ENCODE data around the gene KLF7. TPM values are rescaled to one million over a fixed set of nuclear protein-coding genes. Genes with fewer than 3 reads are reported as not detected.

KLF7 gene
- total and polyA plus RNA-seq, 2 donors (not counting 1 experiment from before 2014, with no cell fraction given) = 12.9 to 21.0 TPM

DNA sequence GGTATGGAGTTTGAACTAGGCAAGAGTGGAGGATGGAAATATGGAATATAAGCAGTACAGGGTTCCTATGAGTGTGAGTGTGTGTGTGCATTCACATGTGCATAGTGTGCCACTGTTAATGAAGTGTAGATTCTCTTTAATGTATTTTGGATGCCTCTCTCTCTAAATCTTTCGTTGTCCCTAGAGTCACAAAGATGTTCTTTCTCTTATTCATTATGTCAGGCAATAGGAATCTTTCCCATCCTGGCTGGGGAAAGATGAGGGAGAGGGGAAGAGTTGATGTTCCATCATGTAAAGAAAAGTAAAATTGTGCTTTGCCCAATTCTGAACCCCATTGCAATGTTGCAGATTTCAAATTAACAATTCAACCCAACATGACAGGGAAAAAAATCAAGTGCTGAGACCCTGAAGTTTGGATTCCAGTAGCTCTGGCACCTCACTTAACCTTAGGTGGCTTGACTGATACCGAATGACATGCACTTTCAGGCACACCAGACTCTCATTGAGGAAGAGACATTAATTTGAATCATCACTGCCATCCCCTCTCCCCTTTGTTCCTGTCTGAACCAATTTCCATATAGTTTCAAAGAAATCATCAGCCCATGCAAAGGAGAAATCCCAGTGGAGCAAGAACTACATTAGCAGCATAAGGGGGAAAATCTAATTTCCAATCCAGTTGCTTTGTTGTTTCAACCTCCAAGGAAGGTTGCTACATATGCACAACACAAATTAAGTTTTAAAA lies 28.0 kb downstream of the KLF7 start:
- Histone ChIP-seq H3K4me3 (replicated peaks in 1 of 4; ENCODE audit: control extremely low read depth in 1 of 4, insufficient read depth in 1 of 4, low read depth in 3 of 4, low read length in 4 of 4) (no peak overlapping the region), H3K27ac (ENCODE audit: insufficient read depth, low read length) (no peak overlapping the region), H3K4me2 (ENCODE audit: extremely low read depth, insufficient read depth, low read length) (no peak overlapping the region), H3K4me1 (ENCODE audit: control insufficient read depth, extremely low read depth, insufficient read depth, low read length) (peaks cover 19% of the 10 kb centered on the region), H3K27me3 (ENCODE audit: control insufficient read depth, insufficient read depth, low read length) (no peaks in the 10 kb centered on the region), H3K9ac (ENCODE audit: insufficient read depth, low read length) (no peak overlapping the region), H3K79me2 (ENCODE audit: control insufficient read depth, insufficient read depth, low read length) (peaks cover 85% of the 10 kb centered on the region), H2AFZ (ENCODE audit: low read length) (no peak overlapping the region), H3K9me3 (ENCODE audit: control insufficient read depth, insufficient read depth, low read depth, low read length) (no peaks in the 10 kb centered on the region), H3K36me3 (ENCODE audit: control insufficient read depth, insufficient read depth, low read length) (no peaks in the 10 kb centered on the region), H4K20me1 (ENCODE audit: control insufficient read depth, extremely low read depth, insufficient read depth, low read length) (no peaks in the 10 kb centered on the region)
- DNase-seq (ENCODE audit: low read depth in 2 of 2) = no peak
- TF ChIP-seq, protein P1, sequence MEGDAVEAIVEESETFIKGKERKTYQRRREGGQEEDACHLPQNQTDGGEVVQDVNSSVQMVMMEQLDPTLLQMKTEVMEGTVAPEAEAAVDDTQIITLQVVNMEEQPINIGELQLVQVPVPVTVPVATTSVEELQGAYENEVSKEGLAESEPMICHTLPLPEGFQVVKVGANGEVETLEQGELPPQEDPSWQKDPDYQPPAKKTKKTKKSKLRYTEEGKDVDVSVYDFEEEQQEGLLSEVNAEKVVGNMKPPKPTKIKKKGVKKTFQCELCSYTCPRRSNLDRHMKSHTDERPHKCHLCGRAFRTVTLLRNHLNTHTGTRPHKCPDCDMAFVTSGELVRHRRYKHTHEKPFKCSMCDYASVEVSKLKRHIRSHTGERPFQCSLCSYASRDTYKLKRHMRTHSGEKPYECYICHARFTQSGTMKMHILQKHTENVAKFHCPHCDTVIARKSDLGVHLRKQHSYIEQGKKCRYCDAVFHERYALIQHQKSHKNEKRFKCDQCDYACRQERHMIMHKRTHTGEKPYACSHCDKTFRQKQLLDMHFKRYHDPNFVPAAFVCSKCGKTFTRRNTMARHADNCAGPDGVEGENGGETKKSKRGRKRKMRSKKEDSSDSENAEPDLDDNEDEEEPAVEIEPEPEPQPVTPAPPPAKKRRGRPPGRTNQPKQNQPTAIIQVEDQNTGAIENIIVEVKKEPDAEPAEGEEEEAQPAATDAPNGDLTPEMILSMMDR (conservative IDR thresholded peaks at IDR 0.05 in 1 of 2, IDR thresholded peaks at IDR 0.05 in 1 of 2; ENCODE audit: low read depth in 1 of 2, low read length in 2 of 2) = no peak
- TF ChIP-seq EZH2 (IDR thresholded peaks at IDR 0.05; ENCODE audit: low read length, missing control alignments) = no peak

DNA sequence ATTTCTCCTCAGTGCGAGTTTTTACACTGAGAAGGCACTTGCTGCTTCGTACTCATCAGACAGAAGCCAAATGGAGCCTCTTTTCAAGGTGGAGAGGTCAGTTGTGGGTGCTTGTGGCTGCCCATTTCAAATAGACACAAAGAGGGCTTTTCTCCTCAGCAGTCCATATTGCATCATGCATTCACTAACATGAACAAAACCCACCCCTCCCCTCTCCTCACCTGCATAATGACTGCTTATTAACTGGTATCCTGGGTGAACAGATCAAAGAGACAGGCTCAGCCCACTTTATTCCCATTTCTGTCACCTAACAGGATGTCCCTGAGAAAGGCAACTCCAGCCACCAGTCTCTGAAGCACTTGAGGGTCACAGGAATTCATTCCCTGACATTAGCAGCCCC lies 28.9 kb downstream of the KLF7 start:
- Histone ChIP-seq H3K4me2 (ENCODE audit: extremely low read depth, insufficient read depth, low read length) (no peak overlapping the region), H3K79me2 (ENCODE audit: control insufficient read depth, insufficient read depth, low read length) (peaks cover 84% of the 10 kb centered on the region), H3K9me3 (ENCODE audit: control insufficient read depth, insufficient read depth, low read depth, low read length) (no peaks in the 10 kb centered on the region), H3K4me3 (replicated peaks in 1 of 4; ENCODE audit: control extremely low read depth in 1 of 4, insufficient read depth in 1 of 4, low read depth in 3 of 4, low read length in 4 of 4) (no peak overlapping the region), H4K20me1 (ENCODE audit: control insufficient read depth, extremely low read depth, insufficient read depth, low read length) (no peaks in the 10 kb centered on the region), H3K36me3 (ENCODE audit: control insufficient read depth, insufficient read depth, low read length) (no peaks in the 10 kb centered on the region), H3K27ac (ENCODE audit: insufficient read depth, low read length) (no peak overlapping the region), H3K4me1 (ENCODE audit: control insufficient read depth, extremely low read depth, insufficient read depth, low read length) (peaks cover 21% of the 10 kb centered on the region), H2AFZ (ENCODE audit: low read length) (no peak overlapping the region), H3K27me3 (ENCODE audit: control insufficient read depth, insufficient read depth, low read length) (no peaks in the 10 kb centered on the region), H3K9ac (ENCODE audit: insufficient read depth, low read length) (no peak overlapping the region)
- DNase-seq (ENCODE audit: low read depth in 2 of 2) = no peak
- TF ChIP-seq, protein P1 (conservative IDR thresholded peaks at IDR 0.05 in 1 of 2, IDR thresholded peaks at IDR 0.05 in 1 of 2; ENCODE audit: low read depth in 1 of 2, low read length in 2 of 2) = no peak
- TF ChIP-seq EZH2 (IDR thresholded peaks at IDR 0.05; ENCODE audit: low read length, missing control alignments) = no peak

DNA sequence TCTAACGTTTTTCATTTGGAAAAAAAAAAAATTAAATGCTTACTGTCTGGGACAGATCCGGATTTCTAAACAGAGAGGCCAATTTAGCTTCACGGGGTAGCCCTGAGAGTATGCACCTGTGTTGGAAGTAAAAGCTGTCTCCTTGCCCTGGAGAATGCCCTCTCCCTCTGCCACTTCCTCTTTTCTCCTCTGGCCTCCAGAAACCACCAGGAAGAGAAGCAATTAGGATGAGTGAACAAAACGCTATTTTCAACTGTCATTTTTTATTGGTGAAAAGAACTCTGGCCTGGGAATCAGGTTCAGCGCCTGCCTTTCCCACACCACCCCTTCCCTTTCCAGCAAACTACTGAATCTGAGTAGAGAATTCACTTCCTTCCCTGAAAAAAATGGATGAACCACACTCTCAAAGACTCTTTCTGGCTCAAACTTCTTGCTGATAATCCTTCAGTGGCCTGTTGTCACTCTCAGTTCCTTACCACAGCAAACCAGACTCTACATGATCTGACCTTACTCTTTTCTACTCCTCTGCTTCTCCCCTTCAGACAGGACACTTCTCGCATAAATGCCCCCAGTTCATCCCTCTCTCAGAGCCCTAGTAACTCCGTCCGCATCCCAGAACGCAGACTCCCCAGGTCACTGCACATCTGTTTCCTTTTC lies 29.8 kb downstream of the KLF7 start:
- peaks cover 24% of the 10 kb centered on the region for H3K4me1 ChIP-seq (ENCODE audit: control insufficient read depth, extremely low read depth, insufficient read depth, low read length)
- no peak for DNase-seq (ENCODE audit: low read depth in 2 of 2)
- H3K9me3 ChIP-seq (ENCODE audit: control insufficient read depth, insufficient read depth, low read depth, low read length) = no peaks in the 10 kb centered on the region
- H3K4me2 ChIP-seq (ENCODE audit: extremely low read depth, insufficient read depth, low read length) = no peak overlapping the region
- H2AFZ ChIP-seq (ENCODE audit: low read length) = no peak overlapping the region
- H3K36me3 ChIP-seq (ENCODE audit: control insufficient read depth, insufficient read depth, low read length) = no peaks in the 10 kb centered on the region
- peaks cover 82% of the 10 kb centered on the region for H3K79me2 ChIP-seq (ENCODE audit: control insufficient read depth, insufficient read depth, low read length)
- no peak overlapping the region for H3K4me3 ChIP-seq (replicated peaks in 1 of 4; ENCODE audit: control extremely low read depth in 1 of 4, insufficient read depth in 1 of 4, low read depth in 3 of 4, low read length in 4 of 4)
- H4K20me1 ChIP-seq (ENCODE audit: control insufficient read depth, extremely low read depth, insufficient read depth, low read length) = no peaks in the 10 kb centered on the region
- H3K27me3 ChIP-seq (ENCODE audit: control insufficient read depth, insufficient read depth, low read length) = no peaks in the 10 kb centered on the region
- no peak for TF ChIP-seq EZH2 (IDR thresholded peaks at IDR 0.05; ENCODE audit: low read length, missing control alignments)
- TF ChIP-seq, protein P1 (conservative IDR thresholded peaks at IDR 0.05 in 1 of 2, IDR thresholded peaks at IDR 0.05 in 1 of 2; ENCODE audit: low read depth in 1 of 2, low read length in 2 of 2) = no peak
- no peak overlapping the region for H3K9ac ChIP-seq (ENCODE audit: insufficient read depth, low read length)
- H3K27ac ChIP-seq (ENCODE audit: insufficient read depth, low read length) = peak overlapping the region; percentile 39

Measured in fibroblast of lung (primary cell).